Islet precursor cell (in vitro differentiated cells): Measurements from ENCODE around the gene PPHLN1.

Source experiments
- DNase-seq: peaks from one replicate; pipeline ENCODE4 v3.0.0-alpha.2; 2018

PPHLN1 gene

DNA sequence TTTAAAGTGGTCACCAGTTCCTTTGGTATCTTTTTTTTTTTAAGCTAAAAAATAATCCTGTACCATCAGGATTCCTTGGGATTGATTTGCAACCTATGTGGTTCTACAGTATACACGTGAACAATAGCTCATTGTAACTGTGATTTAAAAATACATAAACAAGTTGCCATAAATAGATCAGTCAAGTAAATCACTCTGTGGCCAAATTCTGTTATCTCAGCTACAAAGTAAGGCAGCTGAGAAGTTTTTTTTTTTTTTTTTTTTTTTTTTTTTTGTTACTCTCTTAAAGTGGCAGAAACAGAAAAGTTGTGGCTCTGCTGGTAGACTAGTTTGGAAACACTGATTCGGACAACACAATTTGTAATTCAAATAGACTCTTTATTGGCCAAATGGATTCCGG is 159.0 kb downstream of the PPHLN1 start:
- DNase-seq = no peak

DNA sequence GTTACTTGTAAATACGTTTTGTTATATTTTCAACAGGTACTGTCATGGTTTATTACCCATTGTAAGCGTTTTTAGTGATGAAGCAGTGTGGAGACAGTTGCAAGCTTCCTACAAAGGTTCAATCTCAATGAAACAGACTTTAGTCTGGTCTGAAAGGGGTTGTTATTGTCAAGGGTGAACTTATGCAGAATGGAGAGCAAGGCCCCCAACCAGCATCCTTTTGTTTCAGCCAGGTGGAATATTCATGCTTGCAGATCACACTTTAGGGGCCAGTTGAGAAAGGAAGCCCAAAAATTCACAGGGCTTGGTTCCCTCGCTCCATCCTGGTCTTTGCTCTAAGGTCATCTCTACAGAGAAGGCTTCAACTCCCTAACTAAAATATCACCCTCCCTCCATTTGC is 159.9 kb downstream of the PPHLN1 start:
- DNase-seq = no peak

DNA sequence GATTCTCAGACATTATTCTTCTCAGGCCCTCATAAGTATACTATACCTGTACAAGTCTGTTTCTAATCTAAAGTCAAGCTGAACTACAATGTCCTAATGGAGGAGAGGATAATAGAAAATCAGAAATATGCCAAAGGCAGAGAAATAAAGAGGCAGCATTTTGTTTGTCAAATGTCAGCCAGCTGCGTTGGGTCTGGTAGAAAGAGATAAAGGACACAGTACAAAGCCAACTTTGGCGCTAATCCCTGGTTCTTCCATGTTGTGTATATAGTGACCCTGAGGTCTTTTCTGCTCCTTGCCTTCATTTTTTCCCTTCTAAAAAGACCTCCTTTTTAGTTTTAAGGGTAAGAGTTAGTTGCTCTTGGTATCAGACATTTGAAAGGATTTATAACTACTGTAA is 160.4 kb downstream of the PPHLN1 start:
- no peak for DNase-seq

DNA sequence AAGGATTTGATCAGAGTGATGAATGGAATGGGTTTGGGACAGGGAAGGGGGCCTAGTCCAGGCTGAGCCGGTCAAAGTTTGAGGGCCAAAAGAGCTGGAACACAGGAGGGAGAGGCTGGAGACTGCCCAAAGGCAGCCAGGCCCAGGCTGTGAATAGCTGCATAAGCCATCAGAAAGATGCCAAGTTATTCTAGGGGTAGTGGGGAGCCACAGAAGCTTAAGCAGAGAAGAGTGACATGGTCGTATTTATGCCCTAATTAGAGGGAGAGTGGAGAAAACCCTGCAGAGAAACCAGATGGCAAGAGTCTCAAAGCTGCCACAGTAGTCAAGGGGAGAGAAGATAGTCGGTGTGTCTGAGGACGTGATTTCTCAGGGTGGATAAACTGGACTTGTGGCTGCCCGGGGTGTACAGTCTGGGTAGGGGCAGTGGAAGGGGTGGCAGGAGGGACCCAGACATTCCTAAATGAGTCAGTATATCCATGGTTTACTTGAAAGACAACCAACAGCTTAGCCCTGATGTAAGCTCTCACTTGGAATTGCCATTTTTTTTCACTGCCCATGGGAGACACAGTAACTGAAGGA is 164.4 kb downstream of the PPHLN1 start:
- no peak for DNase-seq
